ENCODE results near the gene MAPKAP1. TPM values are rescaled to one million over a fixed set of nuclear protein-coding genes. Genes with fewer than 3 reads are reported as not detected.
"Not testable (repeated sequence)": the region's sequence is repeated elsewhere in the genome, so short reads cannot be mapped to it uniquely, and the experiment has no call there.

Gene MAPKAP1
- polyA plus RNA-seq, 3 donors, result 39.9 to 57.5 (median 44.1) TPM

DNA sequence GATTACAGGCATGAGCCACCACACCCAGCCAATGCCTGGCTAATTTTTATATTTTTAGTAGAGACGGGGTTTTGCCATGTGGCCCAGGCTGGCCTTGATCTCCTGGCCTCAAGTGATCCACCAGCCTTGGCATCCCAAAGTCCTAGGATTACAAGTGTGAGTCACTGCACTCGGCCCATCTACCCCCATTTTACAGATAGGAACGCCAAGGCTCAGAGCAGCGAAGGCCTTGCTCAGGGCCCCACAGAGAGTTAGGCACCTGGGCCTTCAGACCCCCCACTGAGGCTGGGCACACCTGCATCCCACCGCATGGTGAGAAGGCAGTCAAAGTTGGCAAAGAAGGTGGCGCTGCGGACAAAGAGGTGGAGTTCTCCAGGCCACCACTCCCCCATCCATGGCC lies 302.3 kb downstream of the MAPKAP1 start:
- H3K27ac ChIP-seq (ENCODE audit: low read depth in 1 of 2, low read length in 2 of 2), result no peak overlapping the region
- no peak overlapping the region for H3K4me2 ChIP-seq (replicated peaks; ENCODE audit: extremely low read depth, low read length, poor library complexity, severe bottlenecking)
- no peaks in the 10 kb centered on the region for H4K20me1 ChIP-seq (ENCODE audit: insufficient read depth, low read length)
- H3K4me1 Mint-ChIP-seq, result peaks cover 15% of the 10 kb centered on the region
- H3K27me3 ChIP-seq (ENCODE audit: control insufficient read depth in 2 of 2, insufficient read depth in 2 of 2, low read length in 2 of 2), result peaks cover 0 to 17% of the 10 kb centered on the region in 2 donors
- H3K27me3 Mint-ChIP-seq (ENCODE audit: low read depth in 3 of 3), result peaks cover 19 to 27% (median 27%) of the 10 kb centered on the region in 3 donors
- no peak overlapping the region for H2AFZ ChIP-seq (ENCODE audit: insufficient read depth, low read depth, low read length, poor library complexity, severe bottlenecking)
- no peaks in the 10 kb centered on the region for H3K36me3 ChIP-seq (replicated peaks in 1 of 2; ENCODE audit: control insufficient read depth in 1 of 2, insufficient read depth in 2 of 2, low read length in 2 of 2)
- H3K9me3 Mint-ChIP-seq, result peaks cover 0 to 4% (median 0%) of the 10 kb centered on the region in 7 donors
- TF ChIP-seq, protein P1, sequence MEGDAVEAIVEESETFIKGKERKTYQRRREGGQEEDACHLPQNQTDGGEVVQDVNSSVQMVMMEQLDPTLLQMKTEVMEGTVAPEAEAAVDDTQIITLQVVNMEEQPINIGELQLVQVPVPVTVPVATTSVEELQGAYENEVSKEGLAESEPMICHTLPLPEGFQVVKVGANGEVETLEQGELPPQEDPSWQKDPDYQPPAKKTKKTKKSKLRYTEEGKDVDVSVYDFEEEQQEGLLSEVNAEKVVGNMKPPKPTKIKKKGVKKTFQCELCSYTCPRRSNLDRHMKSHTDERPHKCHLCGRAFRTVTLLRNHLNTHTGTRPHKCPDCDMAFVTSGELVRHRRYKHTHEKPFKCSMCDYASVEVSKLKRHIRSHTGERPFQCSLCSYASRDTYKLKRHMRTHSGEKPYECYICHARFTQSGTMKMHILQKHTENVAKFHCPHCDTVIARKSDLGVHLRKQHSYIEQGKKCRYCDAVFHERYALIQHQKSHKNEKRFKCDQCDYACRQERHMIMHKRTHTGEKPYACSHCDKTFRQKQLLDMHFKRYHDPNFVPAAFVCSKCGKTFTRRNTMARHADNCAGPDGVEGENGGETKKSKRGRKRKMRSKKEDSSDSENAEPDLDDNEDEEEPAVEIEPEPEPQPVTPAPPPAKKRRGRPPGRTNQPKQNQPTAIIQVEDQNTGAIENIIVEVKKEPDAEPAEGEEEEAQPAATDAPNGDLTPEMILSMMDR (IDR thresholded peaks at IDR 0.05), result no peak
- no peaks in the 10 kb centered on the region for H3K79me2 ChIP-seq (ENCODE audit: insufficient read depth, low read length)
- peak overlapping the region in 1 of 7 donors; percentile 53 for H3K27ac Mint-ChIP-seq
- H3K9me3 ChIP-seq (replicated peaks in 1 of 2; ENCODE audit: control insufficient read depth in 1 of 2, insufficient read depth in 1 of 2, low read length in 2 of 2), result no peaks in the 10 kb centered on the region
- no peak overlapping the region for H3K9ac ChIP-seq (ENCODE audit: insufficient read depth, low read length, poor library complexity, severe bottlenecking)
- no peak overlapping the region for H3K4me3 ChIP-seq (replicated peaks in 1 of 3; ENCODE audit: low read depth in 2 of 3, low read length in 3 of 3)
- intact Hi-C loops (cut with micrococcal nuclease), result loop anchor here (5.0 to 10.0 kb wide), 4 partner anchors 700 to 1090 kb away; no protein-coding TSS in a partner anchor
- peaks cover 0 to 3% of the 10 kb centered on the region in 2 donors for H3K36me3 Mint-ChIP-seq
- peaks cover 8 to 15% of the 10 kb centered on the region in 2 donors for H3K4me1 ChIP-seq (ENCODE audit: control insufficient read depth in 1 of 2, insufficient read depth in 2 of 2, low read length in 2 of 2)
- H3K4me3 Mint-ChIP-seq, result no peak overlapping the region
- no peak for DNase-seq
- WGBS (ENCODE audit: insufficient coverage), result 93% methylated on average over 2 of the region's 7 CpGs

DNA sequence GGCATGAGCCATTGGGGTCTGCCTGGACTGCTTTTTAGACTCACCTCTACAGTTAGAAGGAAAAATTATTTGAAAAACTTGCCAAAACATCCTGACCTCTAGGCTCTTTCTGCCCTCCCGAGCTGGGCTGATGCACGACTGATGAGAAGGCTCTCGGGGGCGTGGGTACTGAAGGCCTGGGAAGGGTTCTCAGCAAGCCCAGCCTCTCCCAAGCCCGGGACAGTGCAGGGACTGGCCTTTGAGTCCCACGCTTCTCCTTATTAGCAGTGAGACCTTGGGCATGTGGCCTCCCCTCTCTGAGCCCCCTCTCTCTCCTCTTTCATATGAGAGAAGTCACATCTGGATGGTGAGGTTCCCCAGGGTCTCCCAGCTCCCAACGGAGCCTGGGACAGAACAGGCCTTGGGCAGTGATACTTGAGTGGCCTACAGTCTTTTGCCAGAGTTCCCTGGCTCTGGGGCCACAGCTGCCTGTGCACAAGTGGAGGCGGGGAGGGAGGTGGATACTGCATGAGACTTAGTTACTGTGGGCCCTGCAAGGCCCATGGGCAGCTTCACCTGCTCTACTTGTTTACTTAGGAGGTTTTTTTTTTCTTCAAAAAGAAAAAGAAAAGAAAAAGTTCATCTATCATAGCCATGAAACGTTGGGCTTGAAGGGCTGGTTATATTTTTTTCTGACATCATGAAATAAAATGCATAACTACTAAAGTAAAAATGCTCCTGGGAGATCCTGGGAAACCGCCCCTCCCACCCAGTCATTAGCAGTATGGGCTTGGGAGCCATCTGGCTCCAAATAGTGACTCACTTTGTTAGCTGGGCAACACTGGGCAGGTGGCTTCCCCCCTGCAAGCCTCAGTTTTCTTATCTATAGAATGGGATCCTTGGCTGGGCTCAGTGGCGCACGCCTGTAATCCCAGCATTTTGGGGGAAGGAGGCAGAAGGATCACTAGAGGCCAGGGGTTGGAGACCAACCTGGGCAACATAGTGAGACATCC lies 306.0 kb downstream of the MAPKAP1 start:
- TF ChIP-seq, protein P1 (IDR thresholded peaks at IDR 0.05), result no peak
- Histone ChIP-seq H4K20me1 (ENCODE audit: insufficient read depth, low read length) (no peaks in the 10 kb centered on the region), H3K9ac (ENCODE audit: insufficient read depth, low read length, poor library complexity, severe bottlenecking) (no peak overlapping the region), H3K36me3 (replicated peaks in 1 of 2; ENCODE audit: control insufficient read depth in 1 of 2, insufficient read depth in 2 of 2, low read length in 2 of 2) (no peaks in the 10 kb centered on the region), H3K27me3 (ENCODE audit: control insufficient read depth in 2 of 2, insufficient read depth in 2 of 2, low read length in 2 of 2) (no peaks in the 10 kb centered on the region), H3K79me2 (ENCODE audit: insufficient read depth, low read length) (no peaks in the 10 kb centered on the region), H3K4me2 (replicated peaks; ENCODE audit: extremely low read depth, low read length, poor library complexity, severe bottlenecking) (no peak overlapping the region), H3K4me3 (replicated peaks in 1 of 3; ENCODE audit: low read depth in 2 of 3, low read length in 3 of 3) (no peak overlapping the region), H2AFZ (ENCODE audit: insufficient read depth, low read depth, low read length, poor library complexity, severe bottlenecking) (no peak overlapping the region), H3K27ac (ENCODE audit: low read depth in 1 of 2, low read length in 2 of 2) (no peak overlapping the region), H3K4me1 (ENCODE audit: control insufficient read depth in 1 of 2, insufficient read depth in 2 of 2, low read length in 2 of 2) (no peaks in the 10 kb centered on the region), H3K9me3 (replicated peaks in 1 of 2; ENCODE audit: control insufficient read depth in 1 of 2, insufficient read depth in 1 of 2, low read length in 2 of 2) (no peaks in the 10 kb centered on the region)
- Mint-ChIP-seq H3K36me3 (no peaks in the 10 kb centered on the region), H3K4me1 (no peaks in the 10 kb centered on the region), H3K27me3 (ENCODE audit: low read depth in 3 of 3) (peaks cover 1 to 6% (median 2%) of the 10 kb centered on the region in 3 donors), H3K4me3 (no peak overlapping the region), H3K9me3 (no peaks in the 10 kb centered on the region), H3K27ac (peak overlapping the region in 1 of 7 donors; percentile 57)
- intact Hi-C loops (cut with micrococcal nuclease), result loop anchor here in 1 of 2 donors (10.0 kb wide), 2 partner anchors 704 to 1094 kb away; no protein-coding TSS in a partner anchor
- no peak for DNase-seq
- WGBS (ENCODE audit: insufficient coverage), result 92% methylated on average over 8 of the region's 12 CpGs

DNA sequence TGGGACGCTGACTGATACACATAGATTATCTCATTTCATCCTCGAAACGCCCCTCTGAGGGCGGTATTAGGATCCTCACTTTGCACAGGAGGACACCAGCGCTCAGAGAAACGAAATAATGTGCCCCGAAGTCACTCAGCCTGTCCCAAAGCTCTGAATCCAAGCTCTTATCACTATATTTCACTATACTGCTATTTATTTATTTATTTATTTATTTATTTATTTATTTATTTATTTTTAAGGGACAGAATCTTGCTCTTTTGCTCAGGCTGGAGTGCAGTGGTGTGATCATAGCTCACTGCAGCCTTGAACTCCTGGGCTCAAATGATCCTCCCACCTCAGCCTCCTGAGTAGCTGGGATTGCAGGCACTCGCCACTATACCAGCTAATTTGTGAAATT lies 306.8 kb downstream of the MAPKAP1 start:
- not testable (repeated sequence) for H3K9me3 Mint-ChIP-seq; H3K27ac Mint-ChIP-seq; H3K27me3 ChIP-seq (ENCODE audit: control insufficient read depth in 2 of 2, insufficient read depth in 2 of 2, low read length in 2 of 2); H3K4me2 ChIP-seq (replicated peaks; ENCODE audit: extremely low read depth, low read length, poor library complexity, severe bottlenecking); H3K4me3 Mint-ChIP-seq; H3K36me3 ChIP-seq (replicated peaks in 1 of 2; ENCODE audit: control insufficient read depth in 1 of 2, insufficient read depth in 2 of 2, low read length in 2 of 2); H3K36me3 Mint-ChIP-seq; H4K20me1 ChIP-seq (ENCODE audit: insufficient read depth, low read length); H2AFZ ChIP-seq (ENCODE audit: insufficient read depth, low read depth, low read length, poor library complexity, severe bottlenecking); H3K9ac ChIP-seq (ENCODE audit: insufficient read depth, low read length, poor library complexity, severe bottlenecking); H3K27me3 Mint-ChIP-seq (ENCODE audit: low read depth in 3 of 3); H3K4me3 ChIP-seq (replicated peaks in 1 of 3; ENCODE audit: low read depth in 2 of 3, low read length in 3 of 3); H3K79me2 ChIP-seq (ENCODE audit: insufficient read depth, low read length); H3K27ac ChIP-seq (ENCODE audit: low read depth in 1 of 2, low read length in 2 of 2); H3K4me1 Mint-ChIP-seq; DNase-seq; H3K4me1 ChIP-seq (ENCODE audit: control insufficient read depth in 1 of 2, insufficient read depth in 2 of 2, low read length in 2 of 2); H3K9me3 ChIP-seq (replicated peaks in 1 of 2; ENCODE audit: control insufficient read depth in 1 of 2, insufficient read depth in 1 of 2, low read length in 2 of 2)
- 96% methylated on average over 6 of the region's 8 CpGs for WGBS (ENCODE audit: insufficient coverage)
- intact Hi-C loops (cut with micrococcal nuclease), result loop anchor here in 1 of 2 donors (10.0 kb wide), 2 partner anchors 705 to 1095 kb away; no protein-coding TSS in a partner anchor
